Adrenal gland (tissue), 5 donors: Measurements from ENCODE around the gene RAB38.

Experiments used
- CTCF ChIP-seq, 6 experiments: fragments of 450-650 bp in 4 of 6; fragments of 200-600 bp in 2 of 6; sonication (generic) in 1 of 6; IDR thresholded peaks; 1 replicate in 5 of 6; 2 replicates in 1 of 6; pipeline versions ENCODE4 v1.5.1 to v1.8.0; 2016 to 2021; ENCODE audit warnings: antibody characterized with exemption in 6 of 6, mild to moderate bottlenecking in 2 of 6, moderate library complexity in 1 of 6
- POLR2A ChIP-seq, 2 donors: fragments of 450-650 bp; IDR thresholded peaks; one replicate each; pipeline ENCODE4 v1.6.1; 2017; ENCODE audit warnings: antibody characterized with exemption in 2 of 2, mild to moderate bottlenecking in 2 of 2, moderate library complexity in 1 of 2
- donor health status: DM: no; HTN: no; CAD: no.

DNA sequence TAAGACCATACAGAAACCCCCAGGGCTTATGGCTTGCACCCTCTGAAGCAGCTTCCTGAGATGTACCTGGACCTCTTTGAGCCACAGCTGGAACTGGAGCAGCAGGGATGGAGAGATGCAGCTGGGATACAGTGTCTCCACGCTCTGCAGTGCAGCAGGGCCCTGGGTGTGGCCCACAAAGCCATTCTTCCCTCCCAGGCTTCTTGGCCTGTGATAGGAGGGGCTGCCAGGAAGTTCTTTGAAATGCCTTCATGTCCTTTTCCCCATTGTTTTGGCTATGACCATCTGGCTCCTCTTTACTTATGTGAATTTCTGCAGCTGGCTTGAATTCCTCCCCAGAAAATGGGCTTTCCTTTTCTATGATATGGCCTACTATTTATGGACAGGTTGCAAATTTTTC lies 37.1 kb upstream of the RAB38 start:
- TF ChIP-seq CTCF (IDR thresholded peaks at IDR 0.05): no peak
- TF ChIP-seq POLR2A (IDR thresholded peaks at IDR 0.05): no peak
